IMR-90 (cell line): ENCODE measurements around the gene LENG1. TPM values are rescaled to one million over a fixed set of nuclear protein-coding genes. Genes with fewer than 3 reads are reported as not detected.

Source experiments
- ATAC-seq: fragments of 200-7000 bp; cut with Tn5 transposase; 2 replicates; pipeline ENCODE4 v1.9.1; 2020; ENCODE audit warnings: low read depth, mild to moderate bottlenecking, moderate library complexity
- BruUV-seq: library from RNA; stranded (reverse); fragments of 400-500 nt; replicated peaks from 2 replicates; lab custom pipeline; 2021; lab: Mats Ljungman, UMichigan
- CTCF ChIA-PET: fragments of 300-600 bp; formaldehyde crosslinking; extraction: SDS; loops from one replicate; lab custom pipeline; 2021; ENCODE audit warnings: antibody characterized with exemption; lab: Yijun Ruan, JAX
- POLR2A ChIA-PET: fragments of 300-600 bp; sonication (Branson Sonifier 250); formaldehyde crosslinking; loops from one replicate; lab custom pipeline; 2022; ENCODE audit warnings: antibody characterized with exemption; ENCODE audit not compliant: unreplicated experiment; lab: Charles Lee
- DNase-seq: peaks from one replicate; pipeline ENCODE4 v3.0.0; 2013
- H2AFZ ChIP-seq: replicated peaks from 2 replicates; pipeline ENCODE3; 2013; ENCODE audit warnings: low read length, mild to moderate bottlenecking; ENCODE audit not compliant: poor library complexity
- H2AK5ac ChIP-seq: 2 replicates; pipeline ENCODE4 v1.6.1; 2013; ENCODE audit warnings: low read depth, low read length, inconsistent platforms
- H2AK9ac ChIP-seq: replicated peaks from 2 replicates; pipeline ENCODE3; 2013; ENCODE audit warnings: mild to moderate bottlenecking, low read depth, low read length, moderate library complexity; ENCODE audit not compliant: poor library complexity
- H2BK120ac ChIP-seq: 2 replicates; pipeline ENCODE4 v1.6.1; 2013; ENCODE audit warnings: low read depth, low read length, inconsistent platforms
- H2BK15ac ChIP-seq: 3 replicates; pipeline ENCODE4 v1.6.1; 2013; ENCODE audit warnings: low read depth, low read length, inconsistent platforms
- H2BK20ac ChIP-seq: 2 replicates; pipeline ENCODE4 v1.6.1; 2013; ENCODE audit warnings: low read depth, mild to moderate bottlenecking, inconsistent platforms, low read length, moderate library complexity
- H2BK5ac ChIP-seq: 2 replicates; pipeline ENCODE4 v1.6.1; 2013; ENCODE audit warnings: mild to moderate bottlenecking, low read depth, low read length, inconsistent platforms; ENCODE audit not compliant: poor library complexity, severe bottlenecking
- H3K14ac ChIP-seq: replicated peaks from 2 replicates; pipeline ENCODE4 v1.6.1; 2013; ENCODE audit warnings: low read depth, low read length, inconsistent platforms
- H3K18ac ChIP-seq: 2 replicates; pipeline ENCODE4 v1.6.1; 2013; ENCODE audit warnings: low read depth, low read length, control low read depth
- H3K23ac ChIP-seq: 2 replicates; pipeline ENCODE4 v1.6.1; 2013; ENCODE audit warnings: low read depth, low read length, inconsistent platforms
- H3K27ac ChIP-seq: 2 replicates; pipeline ENCODE4 v1.5.1; 2013; ENCODE audit warnings: mild to moderate bottlenecking, control low read depth, low read length; ENCODE audit not compliant: insufficient read depth
- H3K27me3 ChIP-seq: 2 replicates; pipeline ENCODE4 v1.6.1; 2013; ENCODE audit warnings: low read length; ENCODE audit not compliant: control insufficient read depth, insufficient read depth
- H3K36me3 ChIP-seq: 2 replicates; pipeline ENCODE4 v1.6.1; 2013; ENCODE audit warnings: low read length, mixed read lengths; ENCODE audit not compliant: control insufficient read depth, insufficient read depth
- H3K4ac ChIP-seq: 2 replicates; pipeline ENCODE4 v1.6.1; 2013; ENCODE audit warnings: low read depth, low read length, inconsistent platforms
- H3K4me1 ChIP-seq: 2 replicates; pipeline ENCODE4 v1.6.1; 2013; ENCODE audit warnings: low read length, mixed read lengths; ENCODE audit not compliant: control insufficient read depth, insufficient read depth
- H3K4me2 ChIP-seq: 2 replicates; pipeline ENCODE4 v1.6.1; 2013; ENCODE audit warnings: low read depth, mild to moderate bottlenecking, control low read depth, low read length, moderate library complexity
- H3K4me3 ChIP-seq: 2 replicates; pipeline ENCODE4 v1.5.1; 2013; ENCODE audit warnings: low read depth, mild to moderate bottlenecking, control low read depth, low read length, moderate library complexity; ENCODE audit not compliant: insufficient read depth
- H3K56ac ChIP-seq: 2 replicates; pipeline ENCODE4 v1.6.1; 2013; ENCODE audit warnings: low read length, inconsistent platforms; ENCODE audit not compliant: insufficient read depth; ENCODE audit errors: extremely low read depth
- H3K79me1 ChIP-seq, 2 experiments: 2 replicates each; pipeline ENCODE4 v1.6.1; 2013; ENCODE audit warnings: low read length in 2 of 2, inconsistent platforms in 1 of 2, low read depth in 1 of 2
- H3K9ac ChIP-seq: 2 replicates; pipeline ENCODE4 v1.6.1; 2013; ENCODE audit warnings: low read depth, low read length, control low read depth
- H3K9me1 ChIP-seq: 2 replicates; pipeline ENCODE4 v1.6.1; 2013; ENCODE audit warnings: low read length, inconsistent platforms; ENCODE audit not compliant: insufficient read depth
- H3K9me3 ChIP-seq: 2 replicates; pipeline ENCODE4 v1.6.1; 2013; ENCODE audit warnings: low read length; ENCODE audit not compliant: control insufficient read depth, insufficient read depth
- H4K20me1 ChIP-seq: 2 replicates; pipeline ENCODE4 v1.6.1; 2013; ENCODE audit warnings: low read length, inconsistent platforms; ENCODE audit not compliant: insufficient read depth
- H4K5ac ChIP-seq: 2 replicates; pipeline ENCODE4 v1.6.1; 2013; ENCODE audit warnings: mild to moderate bottlenecking, low read depth, low read length, control low read depth
- H4K8ac ChIP-seq, 2 experiments: 2 replicates each; pipeline ENCODE4 v1.6.1; 2013; ENCODE audit warnings: low read depth in 2 of 2, low read length in 2 of 2, control low read depth in 1 of 2, inconsistent platforms in 1 of 2
- H4K91ac ChIP-seq: 2 replicates; pipeline ENCODE4 v1.6.1; 2013; ENCODE audit warnings: low read depth, low read length, inconsistent platforms; ENCODE audit not compliant: insufficient read depth
- CEBPB ChIP-seq: IDR thresholded peaks from 2 replicates; pipeline ENCODE4 v1.6.1; 2012; ENCODE audit warnings: low read depth, low read length, improper control_type of control experiment
- CTCF ChIP-seq: conservative IDR thresholded peaks from 2 replicates; pipeline ENCODE4 v1.5.1; 2012; ENCODE audit warnings: mild to moderate bottlenecking, low read depth, low read length, improper control_type of control experiment
- MAZ ChIP-seq: IDR thresholded peaks from 2 replicates; pipeline ENCODE4 v1.6.1; 2012; ENCODE audit warnings: low read depth, mild to moderate bottlenecking, low read length, improper control_type of control experiment, moderate library complexity, borderline replicate concordance
- RAD21 ChIP-seq: IDR thresholded peaks from 2 replicates; pipeline ENCODE4 v1.6.1; 2012; ENCODE audit warnings: low read length, improper control_type of control experiment
- SMC3 ChIP-seq: fragments of 150-350 bp; IDR thresholded peaks from 2 replicates; pipeline ENCODE4 v1.6.1; 2016; ENCODE audit warnings: low read depth, mild to moderate bottlenecking, antibody characterized with exemption, low read length, moderate library complexity
- WGBS, 2 experiments: methylation state at CpG; one replicate each; pipeline versions ENCODE4 v1.1.5 to v1.1.7; 2013; ENCODE audit warnings: missing lambda C conversion rate in 2 of 2; ENCODE audit not compliant: insufficient read length in 1 of 2; ENCODE audit errors: extremely low coverage in 2 of 2; 5-methylcytosine and 5-hydroxymethylcytosine counted together
- dilution Hi-C: fragments of 300-500 bp; cut with HindIII; formaldehyde crosslinking; loops from one replicate; pipeline ENCODE4 v1.14.3; 2018; ENCODE audit warnings: low sequenced_read_pairs; ENCODE audit not compliant: unreplicated experiment
- in situ Hi-C: fragments of 300-500 bp; cut with MboI; formaldehyde crosslinking; loops from 3 replicates; pipeline ENCODE4 v1.14.3; 2019; ENCODE audit warnings: low sequenced_read_pairs, inconsistent platforms, mixed read lengths
- intact Hi-C: fragments of 100-400 bp; cut with micrococcal nuclease; formaldehyde crosslinking; loops from 2 replicates; pipeline ENCODE4 v1.10.0; 2022
- polyA plus RNA-seq, 3 experiments: library from polyadenylated mRNA; depleted of rRNA; stranded (reverse); fragments of >200 nt; gene quantifications; 2 replicates each; pipeline ENCODE4 v1.2.3, GENCODE V29; 2012; ENCODE audit warnings: low replicate concordance in 1 of 3
- total RNA-seq: library from RNA; depleted of rRNA; stranded (reverse); fragments of >200 nt; gene quantifications from 2 replicates; pipeline ENCODE4 v1.2.3, GENCODE V29; 2012
- TF ChIP-seq, protein P1 (sequence below): fragments of 150-350 bp; IDR thresholded peaks from 2 replicates; pipeline ENCODE4 v1.6.1; 2017; ENCODE audit warnings: mild to moderate bottlenecking, antibody characterized with exemption, low read length, low read depth

The LENG1 gene
- total and polyA plus RNA-seq, 2 of the 4 experiments (the other 2 are of a cell fraction), result 2.7 to 5.3 TPM

DNA sequence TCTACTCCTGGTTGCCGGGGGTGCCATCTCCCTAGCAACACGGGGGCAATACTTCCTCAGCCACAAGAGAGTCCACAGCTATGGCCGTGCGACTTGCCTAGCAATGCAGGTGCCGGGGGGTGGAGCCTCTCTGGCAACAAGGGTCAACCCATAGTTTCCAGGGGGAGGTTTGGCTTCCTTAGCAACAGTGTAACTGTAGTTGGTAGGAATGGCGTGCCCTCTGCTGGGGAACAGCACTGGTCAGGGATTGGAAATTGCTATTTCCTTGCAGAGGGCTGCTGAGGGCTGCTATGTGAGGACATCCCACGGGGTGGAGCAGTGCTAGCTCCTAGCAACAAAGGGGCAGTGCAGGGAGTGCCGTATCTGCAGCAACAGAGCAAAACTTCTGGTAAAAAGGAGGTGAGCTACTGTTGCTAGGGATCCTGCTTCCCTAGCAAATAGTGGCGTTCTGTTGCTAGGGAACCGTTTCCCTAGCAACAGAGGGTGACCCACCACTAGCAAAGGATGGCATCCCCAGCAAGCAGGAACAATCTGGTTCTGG is 20.5 kb upstream of the LENG1 start:
- H3K9me1 ChIP-seq, result no peaks in the 10 kb centered on the region
- H2BK120ac ChIP-seq, result no peak overlapping the region
- dilution Hi-C loops (no loop called here), in situ Hi-C loops (no loop called here), intact Hi-C loops (no loop called here)
- H2BK5ac ChIP-seq, result no peak overlapping the region
- WGBS, 2 experiments, result 38% methylated on average over 4 of the region's 10 CpGs; no CpG with 5 or more reads in 1 of the 2 experiments
- no peak overlapping the region for H3K23ac ChIP-seq
- H2BK20ac ChIP-seq, result no peak overlapping the region
- H3K9ac ChIP-seq, result no peak overlapping the region
- no peak overlapping the region for H2BK15ac ChIP-seq
- H4K91ac ChIP-seq, result no peak overlapping the region
- no peak overlapping the region for H4K8ac ChIP-seq
- H3K9me3 ChIP-seq, result no peaks in the 10 kb centered on the region
- TF ChIP-seq CTCF (peak; percentile 48), MAZ (0 out of 2 replicates have a peak, but pooled peaks have one; percentile 4), SMC3 (peak; percentile 43; the same call in 1 of the 2 replicates), CEBPB (no peak), RAD21 (peak; percentile 46)
- TF ChIP-seq, protein P1, sequence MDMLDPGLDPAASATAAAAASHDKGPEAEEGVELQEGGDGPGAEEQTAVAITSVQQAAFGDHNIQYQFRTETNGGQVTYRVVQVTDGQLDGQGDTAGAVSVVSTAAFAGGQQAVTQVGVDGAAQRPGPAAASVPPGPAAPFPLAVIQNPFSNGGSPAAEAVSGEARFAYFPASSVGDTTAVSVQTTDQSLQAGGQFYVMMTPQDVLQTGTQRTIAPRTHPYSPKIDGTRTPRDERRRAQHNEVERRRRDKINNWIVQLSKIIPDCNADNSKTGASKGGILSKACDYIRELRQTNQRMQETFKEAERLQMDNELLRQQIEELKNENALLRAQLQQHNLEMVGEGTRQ, result no peak
- no peak overlapping the region for H3K4me2 ChIP-seq
- H3K56ac ChIP-seq, result no peak overlapping the region
- no peak overlapping the region; the same call in 1 of the 2 replicates for H3K4ac ChIP-seq
- no peak overlapping the region for H3K18ac ChIP-seq
- H3K4me1 ChIP-seq, result no peaks in the 10 kb centered on the region
- no peaks in the 10 kb centered on the region for H3K27me3 ChIP-seq
- no peak overlapping the region for H4K5ac ChIP-seq
- ChIA-PET CTCF (interaction anchor here (1.1 kb wide), 1 partner anchor 8 kb away, joined by 3 read pairs; no protein-coding TSS in a partner anchor), POLR2A (no interaction called here)
- H2AK5ac ChIP-seq, result no peak overlapping the region
- H3K36me3 ChIP-seq, result peaks cover 47% of the 10 kb centered on the region
- no peak overlapping the region for H2AK9ac ChIP-seq
- H3K4me3 ChIP-seq, result no peak overlapping the region
- DNase-seq (peak; percentile 60), ATAC-seq (peak; percentile 91)
- no peak overlapping the region for H3K27ac ChIP-seq
- H3K14ac ChIP-seq, result no peak overlapping the region
- H3K79me1 ChIP-seq, result peaks cover 4 to 16% of the 10 kb centered on the region in 2 experiments; a peak in 3 of 4 replicates
- BruUV-seq, result TSS peak; percentile 45
- H2AFZ ChIP-seq, result no peak overlapping the region
- H4K20me1 ChIP-seq, result peaks cover 9% of the 10 kb centered on the region; the same call in 1 of the 2 replicates
